B cell (primary cell): ENCODE measurements around the gene PTBP3. TPM values are rescaled to one million over a fixed set of nuclear protein-coding genes. Genes with fewer than 3 reads are reported as not detected.

Experiments
- ATAC-seq: fragments of 200-7000 bp; cut with Tn5 transposase; one replicate; pipeline ENCODE4 v1.10.0; 2021; ENCODE audit warnings: low read depth, mild to moderate bottlenecking, moderate number of reproducible peaks, moderate library complexity
- CTCF ChIA-PET: fragments of 350-600 bp; sonication (Branson Sonifier 250); formaldehyde crosslinking; loops from one replicate; lab custom pipeline; 2021; ENCODE audit warnings: antibody characterized with exemption, inconsistent platforms; lab: Charles Lee
- POLR2A ChIA-PET: fragments of 350-600 bp; sonication (Branson Sonifier 250); formaldehyde crosslinking; loops from one replicate; lab custom pipeline; 2021; ENCODE audit warnings: antibody characterized with exemption; lab: Charles Lee
- DNase-seq: peaks from one replicate; pipeline ENCODE4 v3.0.0; 2013
- H2AFZ ChIP-seq: 2 replicates; pipeline ENCODE4 v1.6.1; 2012; ENCODE audit warnings: mild to moderate bottlenecking, low read depth, low read length; ENCODE audit not compliant: insufficient read depth, poor library complexity, severe bottlenecking
- H3K27ac ChIP-seq, 2 donors: 1 replicate in 1 of 2; 2 replicates in 1 of 2; pipeline ENCODE4 v1.5.1; 2012 to 2013; ENCODE audit warnings: low read length in 2 of 2, mild to moderate bottlenecking in 2 of 2, moderate library complexity in 1 of 2
- H3K27me3 ChIP-seq, 4 experiments: fragments of 200-600 bp in 1 of 4; sonication (generic) in 1 of 4; replicated peaks in 1 of 4; 1 replicate in 2 of 4; 2 replicates in 2 of 4; pipeline versions ENCODE4 v1.6.1 to v1.7.0; 2013 to 2016; ENCODE audit warnings: low read length in 3 of 4, mild to moderate bottlenecking in 2 of 4, mixed read lengths in 1 of 4, moderate library complexity in 1 of 4; ENCODE audit not compliant: insufficient read depth in 4 of 4, control insufficient read depth in 3 of 4; ENCODE audit errors: control extremely low read depth in 1 of 4
- H3K36me3 ChIP-seq, 2 experiments: replicated peaks in 1 of 2; 1 replicate in 1 of 2; 2 replicates in 1 of 2; pipeline versions ENCODE4 v1.6.1 to v1.7.1; 2013; ENCODE audit warnings: low read length in 1 of 2; ENCODE audit not compliant: insufficient read depth in 2 of 2, control insufficient read depth in 1 of 2; ENCODE audit errors: control extremely low read depth in 1 of 2, extremely low read depth in 1 of 2
- H3K4me1 ChIP-seq, 2 donors: fragments of 200-600 bp in 1 of 2; sonication (generic) in 1 of 2; 1 replicate in 1 of 2; 2 replicates in 1 of 2; pipeline versions ENCODE4 v1.5.1 to v1.6.1; 2013 to 2017; ENCODE audit warnings: low read length in 2 of 2; ENCODE audit not compliant: control insufficient read depth in 2 of 2, insufficient read depth in 2 of 2
- H3K4me2 ChIP-seq: replicated peaks from 2 replicates; pipeline ENCODE3; 2012; ENCODE audit warnings: mild to moderate bottlenecking, low read depth, low read length; ENCODE audit not compliant: poor library complexity, severe bottlenecking
- H3K4me3 ChIP-seq, 5 experiments: fragments of 200-600 bp in 1 of 5; sonication (generic) in 1 of 5; 1 replicate in 3 of 5; 2 replicates in 2 of 5; pipeline versions ENCODE4 v1.5.1 to v1.7.0; 2011 to 2016; ENCODE audit warnings: low read length in 4 of 5, mild to moderate bottlenecking in 4 of 5, low read depth in 2 of 5, control low read depth in 1 of 5, moderate library complexity in 1 of 5; ENCODE audit not compliant: insufficient read depth in 1 of 5; ENCODE audit errors: control extremely low read depth in 1 of 5, extremely low read depth in 1 of 5
- H3K79me2 ChIP-seq: fragments of 200-600 bp; sonication (generic); one replicate; pipeline ENCODE4 v1.6.0; 2016; ENCODE audit warnings: low read length; ENCODE audit not compliant: control insufficient read depth, insufficient read depth
- H3K9ac ChIP-seq: fragments of 200-600 bp; sonication (generic); 2 replicates; pipeline ENCODE4 v1.6.1; 2017; ENCODE audit warnings: mild to moderate bottlenecking, low read length, moderate library complexity
- H3K9me3 ChIP-seq, 3 donors: one replicate each; pipeline versions ENCODE4 v1.6.1 to v1.7.1; 2013; ENCODE audit warnings: low read length in 2 of 3; ENCODE audit not compliant: control insufficient read depth in 2 of 3, insufficient read depth in 1 of 3; ENCODE audit errors: control extremely low read depth in 1 of 3
- H4K20me1 ChIP-seq: 2 replicates; pipeline ENCODE4 v1.6.0; 2012; ENCODE audit warnings: mild to moderate bottlenecking, low read length; ENCODE audit not compliant: insufficient read depth, control insufficient read depth, poor library complexity, severe bottlenecking
- H3K27ac Mint-ChIP-seq: one replicate; pipeline ENCODE4 v1.8.0; 2021; ENCODE audit warnings: mixed read lengths
- H3K27me3 Mint-ChIP-seq: one replicate; pipeline ENCODE4 v1.8.0; 2021; ENCODE audit warnings: mixed read lengths
- H3K4me1 Mint-ChIP-seq: one replicate; pipeline ENCODE4 v1.8.0; 2021; ENCODE audit warnings: mixed read lengths
- H3K4me3 Mint-ChIP-seq: one replicate; pipeline ENCODE4 v1.8.0; 2021; ENCODE audit warnings: mixed read lengths
- H3K9me3 Mint-ChIP-seq: one replicate; pipeline ENCODE4 v1.8.0; 2022; ENCODE audit warnings: mixed read lengths; ENCODE audit not compliant: insufficient read depth
- EZH2 ChIP-seq: IDR thresholded peaks from 2 replicates; pipeline ENCODE4 v1.6.1; 2012; ENCODE audit warnings: borderline replicate concordance, low read depth, mild to moderate bottlenecking, moderate library complexity, low read length; ENCODE audit not compliant: insufficient read depth, poor library complexity, severe bottlenecking
- WGBS: methylation state at CpG from one replicate; pipeline ENCODE4 v1.1.5; 2013; ENCODE audit warnings: missing lambda C conversion rate; ENCODE audit not compliant: insufficient coverage; 5-methylcytosine and 5-hydroxymethylcytosine counted together
- intact Hi-C: fragments of 100-400 bp; cut with micrococcal nuclease; formaldehyde crosslinking; loops from one replicate; pipeline ENCODE4 v1.10.0; 2022
- polyA plus RNA-seq: library from polyadenylated mRNA; depleted of rRNA; stranded (reverse); fragments of >200 nt; gene quantifications from 2 replicates; pipeline ENCODE4 v1.2.3, GENCODE V29; 2012
- total RNA-seq, 2 donors: library from RNA; stranded (reverse); fragments of 120-200 nt in 1 of 2; gene quantifications; 1 replicate in 1 of 2; 2 replicates in 1 of 2; pipeline versions ENCODE4 v1.2.3 to v1.2.4, GENCODE V29; 2013 to 2022
- TF ChIP-seq, protein P1 (sequence below): fragments of 200-600 bp; IDR thresholded peaks from one replicate; pipeline ENCODE4 v1.8.0; 2022; ENCODE audit warnings: antibody characterized with exemption, mild to moderate bottlenecking

Gene PTBP3
- total and polyA plus RNA-seq, 2 donors (not counting 1 experiment from before 2014, with no cell fraction given) = 22.8 to 133 TPM

DNA sequence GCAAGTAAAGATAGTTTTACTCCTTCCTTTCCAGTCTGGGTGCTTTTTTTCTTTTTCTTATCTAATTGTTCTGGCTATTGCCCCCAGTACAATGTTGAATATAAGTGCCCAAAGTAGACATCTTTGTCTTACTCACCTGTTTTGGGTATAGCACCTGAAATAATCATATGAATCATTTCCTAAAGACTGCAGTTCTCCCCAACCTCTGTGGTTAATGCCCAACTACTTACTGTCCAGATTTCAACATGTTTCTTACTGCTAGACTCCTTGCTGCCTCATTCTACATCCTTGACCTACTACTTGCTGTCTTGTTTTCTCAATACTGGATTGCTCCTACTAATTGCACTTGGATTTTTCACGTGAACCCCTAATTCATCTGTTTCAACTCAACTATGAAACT is 37.6 kb upstream of the PTBP3 start:
- no peak overlapping the region for H2AFZ ChIP-seq
- ChIA-PET POLR2A (interaction anchor here (0.8 kb wide), 1 partner anchor 8 kb away, joined by 5 read pairs; no protein-coding TSS in a partner anchor), CTCF (interaction anchor here (0.6 to 3.9 kb wide), 4 partner anchors 10 to 573 kb away, joined by 3 to 15 read pairs (median 5); no protein-coding TSS in a partner anchor)
- H3K79me2 ChIP-seq = no peaks in the 10 kb centered on the region
- intact Hi-C loops = no loop called here
- H3K4me3 ChIP-seq = no peak overlapping the region
- no peak overlapping the region for H3K9ac ChIP-seq
- H3K4me1 Mint-ChIP-seq = no peaks in the 10 kb centered on the region
- no peaks in the 10 kb centered on the region for H3K27me3 ChIP-seq
- H3K9me3 ChIP-seq = peaks cover 1 to 30% (median 5%) of the 10 kb centered on the region in 3 donors
- no peaks in the 10 kb centered on the region for H4K20me1 ChIP-seq
- H3K27ac Mint-ChIP-seq = no peak overlapping the region
- no peaks in the 10 kb centered on the region for H3K4me1 ChIP-seq
- no peak for ATAC-seq
- no CpG with 5 or more reads among the region's 1 CpG for WGBS
- H3K9me3 Mint-ChIP-seq = peaks cover 13% of the 10 kb centered on the region
- no peaks in the 10 kb centered on the region for H3K36me3 ChIP-seq
- H3K27ac ChIP-seq = no peak overlapping the region
- no peaks in the 10 kb centered on the region for H3K27me3 Mint-ChIP-seq
- DNase-seq = no peak
- H3K4me3 Mint-ChIP-seq = no peak overlapping the region
- H3K4me2 ChIP-seq = no peak overlapping the region
- no peak for TF ChIP-seq EZH2
- TF ChIP-seq, protein P1, sequence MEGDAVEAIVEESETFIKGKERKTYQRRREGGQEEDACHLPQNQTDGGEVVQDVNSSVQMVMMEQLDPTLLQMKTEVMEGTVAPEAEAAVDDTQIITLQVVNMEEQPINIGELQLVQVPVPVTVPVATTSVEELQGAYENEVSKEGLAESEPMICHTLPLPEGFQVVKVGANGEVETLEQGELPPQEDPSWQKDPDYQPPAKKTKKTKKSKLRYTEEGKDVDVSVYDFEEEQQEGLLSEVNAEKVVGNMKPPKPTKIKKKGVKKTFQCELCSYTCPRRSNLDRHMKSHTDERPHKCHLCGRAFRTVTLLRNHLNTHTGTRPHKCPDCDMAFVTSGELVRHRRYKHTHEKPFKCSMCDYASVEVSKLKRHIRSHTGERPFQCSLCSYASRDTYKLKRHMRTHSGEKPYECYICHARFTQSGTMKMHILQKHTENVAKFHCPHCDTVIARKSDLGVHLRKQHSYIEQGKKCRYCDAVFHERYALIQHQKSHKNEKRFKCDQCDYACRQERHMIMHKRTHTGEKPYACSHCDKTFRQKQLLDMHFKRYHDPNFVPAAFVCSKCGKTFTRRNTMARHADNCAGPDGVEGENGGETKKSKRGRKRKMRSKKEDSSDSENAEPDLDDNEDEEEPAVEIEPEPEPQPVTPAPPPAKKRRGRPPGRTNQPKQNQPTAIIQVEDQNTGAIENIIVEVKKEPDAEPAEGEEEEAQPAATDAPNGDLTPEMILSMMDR = no peak

DNA sequence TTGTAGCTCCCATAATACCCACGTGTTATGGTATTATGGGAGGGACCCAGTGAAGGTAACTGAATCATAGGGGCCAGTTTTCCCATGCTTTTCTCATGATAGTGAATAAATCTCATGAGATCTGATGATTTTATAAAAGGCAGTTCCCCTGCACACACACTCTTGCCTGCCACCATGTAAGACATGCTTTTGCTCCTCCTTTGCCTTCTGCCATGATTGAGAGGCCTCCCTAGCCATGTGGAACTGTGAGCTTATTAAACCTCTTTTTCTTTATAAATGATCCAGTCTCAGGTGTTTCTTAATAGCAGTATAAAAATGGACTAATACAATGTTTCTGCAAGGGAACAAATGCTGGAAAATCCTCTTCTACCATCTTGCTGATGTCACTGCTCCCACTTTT is 36.4 kb upstream of the PTBP3 start:
- no peaks in the 10 kb centered on the region for H3K79me2 ChIP-seq
- no peak overlapping the region for H3K27ac ChIP-seq
- no peak overlapping the region for H3K9ac ChIP-seq
- DNase-seq = no peak
- Mint-ChIP-seq H3K27me3 (no peaks in the 10 kb centered on the region), H3K4me1 (no peaks in the 10 kb centered on the region), H3K4me3 (no peak overlapping the region), H3K9me3 (peaks cover 17% of the 10 kb centered on the region), H3K27ac (no peak overlapping the region)
- TF ChIP-seq, protein P1 = no peak
- H3K9me3 ChIP-seq = peaks cover 1 to 32% (median 5%) of the 10 kb centered on the region in 3 donors
- ATAC-seq = no peak
- no peaks in the 10 kb centered on the region for H3K36me3 ChIP-seq
- CTCF ChIA-PET = interaction anchor here (1.1 to 3.9 kb wide), 2 partner anchors 9 to 271 kb away, joined by 3 to 15 read pairs; no protein-coding TSS in a partner anchor
- H3K27me3 ChIP-seq = no peaks in the 10 kb centered on the region
- intact Hi-C loops = no loop called here
- H4K20me1 ChIP-seq = no peaks in the 10 kb centered on the region
- WGBS = no CpG with 5 or more reads among the region's 1 CpG
- no peaks in the 10 kb centered on the region for H3K4me1 ChIP-seq
- no peak overlapping the region for H3K4me3 ChIP-seq
- no peak overlapping the region for H3K4me2 ChIP-seq
- no peak overlapping the region for H2AFZ ChIP-seq
- POLR2A ChIA-PET = no interaction called here
